Measurements from ENCODE around the gene CWH43. TPM values are rescaled to one million over a fixed set of nuclear protein-coding genes. Genes with fewer than 3 reads are reported as not detected.

The CWH43 gene
- total and polyA plus RNA-seq, 2 of the 13 experiments (the other 11 are each of a cell fraction or from before 2014, with no cell fraction given), result not detected

DNA sequence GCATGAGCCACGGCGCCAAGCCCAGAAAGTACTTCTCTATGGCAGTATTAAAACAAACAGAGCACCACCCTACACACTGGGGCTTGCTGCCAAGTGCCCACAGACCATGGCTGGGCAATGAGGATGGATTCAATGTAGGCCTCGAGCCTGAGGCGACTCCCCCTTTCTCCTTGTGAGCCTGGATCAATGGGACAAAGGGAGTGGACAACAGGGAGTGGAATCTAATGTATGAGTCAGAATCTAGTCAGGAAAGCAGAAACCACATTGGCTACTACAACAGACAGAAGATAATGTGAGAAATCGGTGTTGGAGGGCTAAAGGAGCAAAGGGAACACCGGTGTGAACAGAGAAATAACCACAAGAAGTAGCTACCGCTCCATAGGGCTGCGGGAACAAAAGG is 41.8 kb upstream of the CWH43 start (continued):
- TF ChIP-seq, protein P1, sequence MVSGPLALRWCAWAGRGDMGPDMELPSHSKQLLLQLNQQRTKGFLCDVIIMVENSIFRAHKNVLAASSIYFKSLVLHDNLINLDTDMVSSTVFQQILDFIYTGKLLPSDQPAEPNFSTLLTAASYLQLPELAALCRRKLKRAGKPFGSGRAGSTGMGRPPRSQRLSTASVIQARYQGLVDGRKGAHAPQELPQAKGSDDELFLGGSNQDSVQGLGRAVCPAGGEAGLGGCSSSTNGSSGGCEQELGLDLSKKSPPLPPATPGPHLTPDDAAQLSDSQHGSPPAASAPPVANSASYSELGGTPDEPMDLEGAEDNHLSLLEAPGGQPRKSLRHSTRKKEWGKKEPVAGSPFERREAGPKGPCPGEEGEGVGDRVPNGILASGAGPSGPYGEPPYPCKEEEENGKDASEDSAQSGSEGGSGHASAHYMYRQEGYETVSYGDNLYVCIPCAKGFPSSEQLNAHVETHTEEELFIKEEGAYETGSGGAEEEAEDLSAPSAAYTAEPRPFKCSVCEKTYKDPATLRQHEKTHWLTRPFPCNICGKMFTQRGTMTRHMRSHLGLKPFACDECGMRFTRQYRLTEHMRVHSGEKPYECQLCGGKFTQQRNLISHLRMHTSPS (CRISPR knock-in tag; IDR thresholded peaks at IDR 0.05; ENCODE audit: low read depth), result no peak
- TF ChIP-seq ZFY (CRISPR knock-in tag; IDR thresholded peaks at IDR 0.05) (no peak), ZNF567 (CRISPR knock-in tag; IDR thresholded peaks at IDR 0.05; ENCODE audit: borderline replicate concordance) (no peak), ZNF136 (CRISPR knock-in tag; IDR thresholded peaks at IDR 0.05; ENCODE audit: low read depth) (no peak), ZNF354B (CRISPR knock-in tag; IDR thresholded peaks at IDR 0.05) (no peak), ATRX (CRISPR knock-in tag; IDR thresholded peaks at IDR 0.05; ENCODE audit: borderline replicate concordance) (no peak), ZNF296 (CRISPR knock-in tag; conservative IDR thresholded peaks at IDR 0.05) (no peak), PCBP1 (IDR thresholded peaks at IDR 0.05; ENCODE audit: borderline replicate concordance, low read depth, low read length) (no peak), SIX4 (CRISPR knock-in tag; IDR thresholded peaks at IDR 0.05) (no peak), PAF1 (CRISPR knock-in tag; IDR thresholded peaks at IDR 0.05) (no peak), KDM5A (IDR thresholded peaks at IDR 0.05; ENCODE audit: borderline replicate concordance, low read length) (no peak), BCLAF1 (IDR thresholded peaks at IDR 0.05) (no peak)
- TF ChIP-seq, protein P2, sequence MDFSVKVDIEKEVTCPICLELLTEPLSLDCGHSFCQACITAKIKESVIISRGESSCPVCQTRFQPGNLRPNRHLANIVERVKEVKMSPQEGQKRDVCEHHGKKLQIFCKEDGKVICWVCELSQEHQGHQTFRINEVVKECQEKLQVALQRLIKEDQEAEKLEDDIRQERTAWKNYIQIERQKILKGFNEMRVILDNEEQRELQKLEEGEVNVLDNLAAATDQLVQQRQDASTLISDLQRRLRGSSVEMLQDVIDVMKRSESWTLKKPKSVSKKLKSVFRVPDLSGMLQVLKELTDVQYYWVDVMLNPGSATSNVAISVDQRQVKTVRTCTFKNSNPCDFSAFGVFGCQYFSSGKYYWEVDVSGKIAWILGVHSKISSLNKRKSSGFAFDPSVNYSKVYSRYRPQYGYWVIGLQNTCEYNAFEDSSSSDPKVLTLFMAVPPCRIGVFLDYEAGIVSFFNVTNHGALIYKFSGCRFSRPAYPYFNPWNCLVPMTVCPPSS (IDR thresholded peaks at IDR 0.05), result no peak
- TF ChIP-seq, protein P3, sequence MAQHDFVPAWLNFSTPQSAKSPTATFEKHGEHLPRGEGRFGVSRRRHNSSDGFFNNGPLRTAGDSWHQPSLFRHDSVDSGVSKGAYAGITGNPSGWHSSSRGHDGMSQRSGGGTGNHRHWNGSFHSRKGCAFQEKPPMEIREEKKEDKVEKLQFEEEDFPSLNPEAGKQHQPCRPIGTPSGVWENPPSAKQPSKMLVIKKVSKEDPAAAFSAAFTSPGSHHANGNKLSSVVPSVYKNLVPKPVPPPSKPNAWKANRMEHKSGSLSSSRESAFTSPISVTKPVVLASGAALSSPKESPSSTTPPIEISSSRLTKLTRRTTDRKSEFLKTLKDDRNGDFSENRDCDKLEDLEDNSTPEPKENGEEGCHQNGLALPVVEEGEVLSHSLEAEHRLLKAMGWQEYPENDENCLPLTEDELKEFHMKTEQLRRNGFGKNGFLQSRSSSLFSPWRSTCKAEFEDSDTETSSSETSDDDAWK (CRISPR knock-in tag; IDR thresholded peaks at IDR 0.05), result no peak

All from HepG2 (cell line).